Measurements from ENCODE around the gene PARS2. TPM values are rescaled to one million over a fixed set of nuclear protein-coding genes. Genes with fewer than 3 reads are reported as not detected.

PARS2 gene
- 10 to 100 TPM in 1 of 4 donors, 1 to 10 TPM in 3; 3.5 to 17.7 (median 7.2) TPM for total RNA-seq

- Histone ChIP-seq H3K4me3 (peak within 1 kb of the TSS; percentile 59 to 69), H3K27me3 (no peaks in the 10 kb centered on the region), H3K9me3 (no peaks in the 10 kb centered on the region), H3K27ac (peak within 1 kb of the TSS; percentile 61 to 62), H3K4me1 (no peaks in the 10 kb centered on the region), H3K36me3 (no peaks in the 10 kb centered on the region)
- peak; percentile 96 to 97 for DNase-seq
- peak; percentile 65 to 82 for TF ChIP-seq POLR2A (IDR thresholded peaks at IDR 0.05)
- TF ChIP-seq, protein P1, sequence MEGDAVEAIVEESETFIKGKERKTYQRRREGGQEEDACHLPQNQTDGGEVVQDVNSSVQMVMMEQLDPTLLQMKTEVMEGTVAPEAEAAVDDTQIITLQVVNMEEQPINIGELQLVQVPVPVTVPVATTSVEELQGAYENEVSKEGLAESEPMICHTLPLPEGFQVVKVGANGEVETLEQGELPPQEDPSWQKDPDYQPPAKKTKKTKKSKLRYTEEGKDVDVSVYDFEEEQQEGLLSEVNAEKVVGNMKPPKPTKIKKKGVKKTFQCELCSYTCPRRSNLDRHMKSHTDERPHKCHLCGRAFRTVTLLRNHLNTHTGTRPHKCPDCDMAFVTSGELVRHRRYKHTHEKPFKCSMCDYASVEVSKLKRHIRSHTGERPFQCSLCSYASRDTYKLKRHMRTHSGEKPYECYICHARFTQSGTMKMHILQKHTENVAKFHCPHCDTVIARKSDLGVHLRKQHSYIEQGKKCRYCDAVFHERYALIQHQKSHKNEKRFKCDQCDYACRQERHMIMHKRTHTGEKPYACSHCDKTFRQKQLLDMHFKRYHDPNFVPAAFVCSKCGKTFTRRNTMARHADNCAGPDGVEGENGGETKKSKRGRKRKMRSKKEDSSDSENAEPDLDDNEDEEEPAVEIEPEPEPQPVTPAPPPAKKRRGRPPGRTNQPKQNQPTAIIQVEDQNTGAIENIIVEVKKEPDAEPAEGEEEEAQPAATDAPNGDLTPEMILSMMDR (IDR thresholded peaks at IDR 0.05): peak in 1 of 4 experiments; percentile 4
- intact Hi-C loops (cut with DNase I; ENCODE audit: low total_unique reads): no loop called here
Measured at GRCh38 chr1:54764133-54764921, at the start of gene PARS2. TSS of gene PARS2 (minus strand) at chr1:54764523. CDS start at chr1:54759161, 5,362 bp downstream.

GRCh38 chr1:54814126-54814498 lies 49.8 kb upstream of the PARS2 start:
- Histone ChIP-seq H3K4me3 (no peak overlapping the region), H3K36me3 (no peaks in the 10 kb centered on the region), H3K9me3 (no peaks in the 10 kb centered on the region), H3K27me3 (no peaks in the 10 kb centered on the region), H3K27ac (no peak overlapping the region), H3K4me1 (no peaks in the 10 kb centered on the region)
- intact Hi-C loops (cut with DNase I; ENCODE audit: low total_unique reads): loop anchor here (10.0 kb wide), 1 partner anchor 749 kb away; no protein-coding TSS in a partner anchor
- no peak for DNase-seq
- TF ChIP-seq POLR2A (IDR thresholded peaks at IDR 0.05): no peak
- TF ChIP-seq, protein P1 (IDR thresholded peaks at IDR 0.05): no peak

DNA sequence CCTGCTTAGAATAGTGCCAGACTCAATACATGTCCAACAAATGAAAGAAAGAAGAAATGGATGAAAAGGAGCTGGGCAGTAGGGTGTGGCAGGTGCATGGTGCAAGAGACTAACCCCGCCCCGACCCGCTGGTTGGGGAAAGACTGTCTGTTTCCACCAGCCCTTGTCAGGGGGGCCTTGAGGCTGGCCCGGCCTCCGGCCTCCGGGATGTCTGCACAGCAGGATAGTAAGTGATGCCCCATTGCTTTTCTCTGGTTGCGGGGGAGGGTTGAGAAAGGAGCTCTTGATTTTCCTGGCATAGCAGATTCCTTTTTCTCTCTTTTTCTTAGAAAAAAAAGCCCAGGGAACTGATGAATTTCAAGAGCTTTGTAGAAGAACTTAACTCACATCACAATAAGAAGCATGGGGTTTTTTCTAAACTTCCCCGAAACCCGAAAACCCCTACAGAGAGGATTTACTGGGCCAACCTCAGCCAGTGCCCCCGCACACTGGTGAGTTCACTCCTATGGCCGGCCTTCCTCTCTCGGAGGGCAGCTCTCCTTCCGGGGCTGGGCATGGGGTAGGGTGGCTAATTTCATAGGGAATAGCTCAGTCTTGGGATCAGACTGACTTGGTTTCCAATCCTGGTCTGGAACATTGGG lies 49.3 kb upstream of the PARS2 start:
- DNase-seq: no peak
- intact Hi-C loops (cut with DNase I; ENCODE audit: low total_unique reads): loop anchor here (10.0 kb wide), 1 partner anchor 749 kb away; no protein-coding TSS in a partner anchor
- H3K9me3 ChIP-seq: no peaks in the 10 kb centered on the region
- H3K27me3 ChIP-seq: no peaks in the 10 kb centered on the region
- TF ChIP-seq POLR2A (IDR thresholded peaks at IDR 0.05): no peak
- TF ChIP-seq, protein P1 (IDR thresholded peaks at IDR 0.05): no peak
- H3K36me3 ChIP-seq: no peaks in the 10 kb centered on the region
- H3K27ac ChIP-seq: no peak overlapping the region
- H3K4me1 ChIP-seq: no peaks in the 10 kb centered on the region
- H3K4me3 ChIP-seq: no peak overlapping the region

DNA sequence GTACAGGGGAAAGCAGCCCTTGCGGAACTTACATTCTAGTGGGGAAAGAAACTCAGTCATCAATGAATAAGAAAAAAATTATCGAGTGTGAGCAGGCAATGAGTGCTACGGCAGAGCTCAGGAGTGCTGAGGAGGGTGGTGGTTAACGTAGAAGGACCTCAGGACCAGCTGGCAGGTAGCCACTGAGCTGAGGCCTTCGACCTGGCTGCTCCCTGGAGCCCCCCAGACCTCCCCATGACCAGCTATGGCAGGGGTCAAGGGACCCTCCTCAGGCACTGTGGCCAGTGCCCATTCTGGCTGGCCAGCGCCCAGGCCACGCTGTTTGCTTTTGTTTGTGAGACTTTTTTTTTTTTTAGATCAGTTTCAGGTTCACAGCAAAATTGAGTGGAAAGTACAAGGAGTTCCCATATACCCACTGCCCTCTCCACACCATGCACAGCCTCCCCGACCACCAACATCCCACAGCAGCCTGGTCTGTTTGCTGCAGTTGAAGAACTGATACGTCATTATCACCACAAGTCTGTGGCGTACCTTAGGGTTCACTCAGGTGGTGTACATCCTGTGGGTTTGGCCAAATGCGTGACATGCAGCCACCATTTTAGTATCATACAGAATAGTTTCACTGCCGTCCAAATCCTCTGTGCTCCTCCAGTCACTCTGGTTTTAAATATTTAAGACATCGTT lies 48.6 kb upstream of the PARS2 start:
- no peaks in the 10 kb centered on the region for H3K27me3 ChIP-seq
- H3K27ac ChIP-seq: no peak overlapping the region
- TF ChIP-seq, protein P1 (IDR thresholded peaks at IDR 0.05): no peak
- no peak for TF ChIP-seq POLR2A (IDR thresholded peaks at IDR 0.05)
- DNase-seq: no peak
- no peaks in the 10 kb centered on the region for H3K4me1 ChIP-seq
- H3K36me3 ChIP-seq: no peaks in the 10 kb centered on the region
- H3K4me3 ChIP-seq: no peak overlapping the region
- intact Hi-C loops (cut with DNase I; ENCODE audit: low total_unique reads): loop anchor here (10.0 kb wide), 1 partner anchor 748 kb away; no protein-coding TSS in a partner anchor
- no peaks in the 10 kb centered on the region for H3K9me3 ChIP-seq
